ENCODE measurements around the gene FOXA2.

The FOXA2 gene

GRCh38 chr20:22533823-22534751 lies 50.3 kb downstream of the FOXA2 start:
- Histone ChIP-seq H3K9me3 (ENCODE audit: control insufficient read depth, insufficient read depth, low read length) (no peaks in the 10 kb centered on the region), H3K27ac (ENCODE audit: low read depth, low read length) (no peak overlapping the region), H3K36me3 (ENCODE audit: control insufficient read depth, low read length) (no peaks in the 10 kb centered on the region), H3K79me2 (ENCODE audit: control insufficient read depth, low read length) (no peaks in the 10 kb centered on the region), H3K27me3 (ENCODE audit: control insufficient read depth, low read length) (no peaks in the 10 kb centered on the region), H3K4me1 (ENCODE audit: control insufficient read depth, low read length) (no peaks in the 10 kb centered on the region), H3K4me3 (ENCODE audit: low read length) (no peak overlapping the region), H3K4me2 (ENCODE audit: low read length) (no peak overlapping the region), H4K20me1 (ENCODE audit: control insufficient read depth, insufficient read depth, low read depth, low read length) (no peaks in the 10 kb centered on the region), H3F3A (ENCODE audit: control insufficient read depth, insufficient read depth) (no peaks in the 10 kb centered on the region), H3K9me2 (replicated peaks; ENCODE audit: control insufficient read depth, low read length) (no peaks in the 10 kb centered on the region)
- TF ChIP-seq, protein P1, sequence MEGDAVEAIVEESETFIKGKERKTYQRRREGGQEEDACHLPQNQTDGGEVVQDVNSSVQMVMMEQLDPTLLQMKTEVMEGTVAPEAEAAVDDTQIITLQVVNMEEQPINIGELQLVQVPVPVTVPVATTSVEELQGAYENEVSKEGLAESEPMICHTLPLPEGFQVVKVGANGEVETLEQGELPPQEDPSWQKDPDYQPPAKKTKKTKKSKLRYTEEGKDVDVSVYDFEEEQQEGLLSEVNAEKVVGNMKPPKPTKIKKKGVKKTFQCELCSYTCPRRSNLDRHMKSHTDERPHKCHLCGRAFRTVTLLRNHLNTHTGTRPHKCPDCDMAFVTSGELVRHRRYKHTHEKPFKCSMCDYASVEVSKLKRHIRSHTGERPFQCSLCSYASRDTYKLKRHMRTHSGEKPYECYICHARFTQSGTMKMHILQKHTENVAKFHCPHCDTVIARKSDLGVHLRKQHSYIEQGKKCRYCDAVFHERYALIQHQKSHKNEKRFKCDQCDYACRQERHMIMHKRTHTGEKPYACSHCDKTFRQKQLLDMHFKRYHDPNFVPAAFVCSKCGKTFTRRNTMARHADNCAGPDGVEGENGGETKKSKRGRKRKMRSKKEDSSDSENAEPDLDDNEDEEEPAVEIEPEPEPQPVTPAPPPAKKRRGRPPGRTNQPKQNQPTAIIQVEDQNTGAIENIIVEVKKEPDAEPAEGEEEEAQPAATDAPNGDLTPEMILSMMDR (IDR thresholded peaks at IDR 0.05; ENCODE audit: low read depth, low read length, poor library complexity, severe bottlenecking) = no peak
- TF ChIP-seq EZH2phosphoT487 (IDR thresholded peaks at IDR 0.05; ENCODE audit: borderline replicate concordance, low read length) = no peak

- Histone ChIP-seq H3K9me2 (replicated peaks; ENCODE audit: control insufficient read depth, low read length) (no peaks in the 10 kb centered on the region), H3K27me3 (ENCODE audit: control insufficient read depth, low read length) (no peaks in the 10 kb centered on the region)
Observed at GRCh38 chr20:22532598-22532997, 51.8 kb downstream of the FOXA2 start.

DNA sequence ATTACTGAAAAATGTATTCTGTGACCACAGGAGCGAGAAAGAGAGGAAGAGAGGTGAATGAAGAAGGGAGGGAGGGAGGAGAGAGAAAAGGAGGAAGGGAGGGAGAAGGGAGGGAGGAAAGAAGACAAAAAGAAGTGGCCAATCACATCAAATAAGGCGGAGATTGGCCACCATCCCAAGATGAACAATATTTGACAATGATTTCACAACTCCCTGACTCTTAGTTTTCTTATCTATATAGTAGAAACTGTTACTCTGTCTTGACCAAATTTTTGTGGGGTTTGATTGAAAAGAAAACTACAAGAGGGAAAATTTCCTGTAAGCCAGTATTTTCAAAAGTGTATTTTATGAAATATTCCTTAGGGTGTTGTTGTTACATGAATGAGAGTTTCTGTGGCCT lies 52.6 kb downstream of the FOXA2 start:
- no peaks in the 10 kb centered on the region for H3K9me2 ChIP-seq (replicated peaks; ENCODE audit: control insufficient read depth, low read length)
- H3K79me2 ChIP-seq (ENCODE audit: control insufficient read depth, low read length) = no peaks in the 10 kb centered on the region
- no peaks in the 10 kb centered on the region for H4K20me1 ChIP-seq (ENCODE audit: control insufficient read depth, insufficient read depth, low read depth, low read length)
- H3K4me2 ChIP-seq (ENCODE audit: low read length) = no peak overlapping the region
- H3K27me3 ChIP-seq (ENCODE audit: control insufficient read depth, low read length) = no peaks in the 10 kb centered on the region
- no peak for TF ChIP-seq EZH2phosphoT487 (IDR thresholded peaks at IDR 0.05; ENCODE audit: borderline replicate concordance, low read length)
- TF ChIP-seq, protein P1 (IDR thresholded peaks at IDR 0.05; ENCODE audit: low read depth, low read length, poor library complexity, severe bottlenecking) = no peak
- H3K9me3 ChIP-seq (ENCODE audit: control insufficient read depth, insufficient read depth, low read length) = no peaks in the 10 kb centered on the region
- H3K4me1 ChIP-seq (ENCODE audit: control insufficient read depth, low read length) = no peaks in the 10 kb centered on the region
- H3K27ac ChIP-seq (ENCODE audit: low read depth, low read length) = no peak overlapping the region
- no peak overlapping the region for H3K4me3 ChIP-seq (ENCODE audit: low read length)
- no peaks in the 10 kb centered on the region for H3F3A ChIP-seq (ENCODE audit: control insufficient read depth, insufficient read depth)
- H3K36me3 ChIP-seq (ENCODE audit: control insufficient read depth, low read length) = no peaks in the 10 kb centered on the region

More at GRCh38 chr20:22532598-22532997, 51.8 kb downstream of the FOXA2 start:
- no peaks in the 10 kb centered on the region for H3K4me1 ChIP-seq (ENCODE audit: control insufficient read depth, low read length)
- H3K79me2 ChIP-seq (ENCODE audit: control insufficient read depth, low read length) = no peaks in the 10 kb centered on the region
- H3K4me2 ChIP-seq (ENCODE audit: low read length) = no peak overlapping the region
- no peak for TF ChIP-seq EZH2phosphoT487 (IDR thresholded peaks at IDR 0.05; ENCODE audit: borderline replicate concordance, low read length)
- TF ChIP-seq, protein P1 (IDR thresholded peaks at IDR 0.05; ENCODE audit: low read depth, low read length, poor library complexity, severe bottlenecking) = no peak
- no peaks in the 10 kb centered on the region for H3K36me3 ChIP-seq (ENCODE audit: control insufficient read depth, low read length)
- H3F3A ChIP-seq (ENCODE audit: control insufficient read depth, insufficient read depth) = no peaks in the 10 kb centered on the region
- H3K9me3 ChIP-seq (ENCODE audit: control insufficient read depth, insufficient read depth, low read length) = no peaks in the 10 kb centered on the region
- no peaks in the 10 kb centered on the region for H4K20me1 ChIP-seq (ENCODE audit: control insufficient read depth, insufficient read depth, low read depth, low read length)
- H3K27ac ChIP-seq (ENCODE audit: low read depth, low read length) = no peak overlapping the region
- H3K4me3 ChIP-seq (ENCODE audit: low read length) = no peak overlapping the region

All from DOHH2 (cell line).